HG03460 (cell line): ENCODE data around the gene TBL1XR1.
"Not testable (repeated sequence)": the region's sequence is repeated elsewhere in the genome, so short reads cannot be mapped to it uniquely, and the experiment has no call there.

Experiments
- ATAC-seq: cut with Tn5 transposase; IDR thresholded peaks from one replicate; pipeline ENCODE4 v1.9.1; 2021; ENCODE audit not compliant: unreplicated experiment

The TBL1XR1 gene

GRCh38 chr3:177034832-177035475 lies 162.3 kb downstream of the TBL1XR1 start:
- no peak for ATAC-seq

GRCh38 chr3:177026505-177027277 lies 170.6 kb downstream of the TBL1XR1 start:
- ATAC-seq = no peak

- no peak for ATAC-seq
Measured at GRCh38 chr3:177015881-177016280, 181.4 kb downstream of the TBL1XR1 start.

GRCh38 chr3:177013681-177014280 lies 183.5 kb downstream of the TBL1XR1 start:
- ATAC-seq = no peak

- ATAC-seq = no peak
Measured at GRCh38 chr3:177005718-177006405, 191.4 kb downstream of the TBL1XR1 start.

- ATAC-seq = not testable (repeated sequence)
Measured at GRCh38 chr3:177000159-177000558, 197.1 kb downstream of the TBL1XR1 start.

GRCh38 chr3:176995946-176996345 lies 201.3 kb downstream of the TBL1XR1 start:
- no peak for ATAC-seq

GRCh38 chr3:176994891-176995781 lies 202.1 kb downstream of the TBL1XR1 start:
- ATAC-seq = no peak

- no peak for ATAC-seq
Measured at GRCh38 chr3:176994393-176994792, 202.9 kb downstream of the TBL1XR1 start.

- ATAC-seq = no peak
Measured at GRCh38 chr3:176992978-176993377, 204.3 kb downstream of the TBL1XR1 start.

- ATAC-seq = no peak
Measured at GRCh38 chr3:176992565-176992964, 204.7 kb downstream of the TBL1XR1 start.

GRCh38 chr3:176988795-176989194 lies 208.5 kb downstream of the TBL1XR1 start:
- no peak for ATAC-seq

GRCh38 chr3:176987901-176988650 lies 209.2 kb downstream of the TBL1XR1 start:
- ATAC-seq = no peak

GRCh38 chr3:176978441-176978840 lies 218.8 kb downstream of the TBL1XR1 start:
- no peak for ATAC-seq

GRCh38 chr3:176977331-176977730 lies 220.0 kb downstream of the TBL1XR1 start:
- no peak for ATAC-seq

GRCh38 chr3:176976586-176976985 lies 220.7 kb downstream of the TBL1XR1 start:
- ATAC-seq = no peak

GRCh38 chr3:176974279-176974678 lies 223.0 kb downstream of the TBL1XR1 start:
- no peak for ATAC-seq

GRCh38 chr3:176971613-176972174 lies 225.6 kb downstream of the TBL1XR1 start:
- no peak for ATAC-seq

- ATAC-seq = no peak
Measured at GRCh38 chr3:176970770-176971169, 226.5 kb downstream of the TBL1XR1 start.
